Mucosa of rectum (tissue), 2 donors: ENCODE data around the gene CCDC92B.

ENCODE experiments used
- H3K27ac ChIP-seq, 2 donors: one replicate each; pipeline ENCODE4 v1.7.0; 2013; ENCODE audit warnings: inconsistent platforms in 2 of 2, low read depth in 2 of 2, low read length in 2 of 2
- H3K27me3 ChIP-seq, 2 donors: one replicate each; pipeline ENCODE4 v1.7.0; 2013; ENCODE audit warnings: low read length in 2 of 2; ENCODE audit not compliant: control insufficient read depth in 2 of 2, insufficient read depth in 2 of 2
- H3K36me3 ChIP-seq, 2 donors: one replicate each; pipeline ENCODE4 v1.7.0; 2013; ENCODE audit warnings: low read length in 2 of 2; ENCODE audit not compliant: control insufficient read depth in 2 of 2, insufficient read depth in 2 of 2
- H3K4me1 ChIP-seq, 2 donors: one replicate each; pipeline ENCODE4 v1.7.0; 2013; ENCODE audit warnings: low read length in 2 of 2, mild to moderate bottlenecking in 1 of 2; ENCODE audit not compliant: control insufficient read depth in 2 of 2, insufficient read depth in 2 of 2
- H3K4me3 ChIP-seq, 2 donors: one replicate each; pipeline ENCODE4 v1.7.0; 2013; ENCODE audit warnings: low read length in 2 of 2
- H3K9ac ChIP-seq, 2 donors: one replicate each; pipeline ENCODE4 v1.7.0; 2013; ENCODE audit warnings: low read length in 2 of 2, low read depth in 1 of 2, mild to moderate bottlenecking in 1 of 2
- H3K9me3 ChIP-seq, 2 donors: one replicate each; pipeline ENCODE4 v1.7.0; 2013; ENCODE audit warnings: low read length in 2 of 2; ENCODE audit not compliant: control insufficient read depth in 2 of 2
- donor health status: healthy.
- donor health status: Normal muscosa, but diverticular disease.

Gene CCDC92B

DNA sequence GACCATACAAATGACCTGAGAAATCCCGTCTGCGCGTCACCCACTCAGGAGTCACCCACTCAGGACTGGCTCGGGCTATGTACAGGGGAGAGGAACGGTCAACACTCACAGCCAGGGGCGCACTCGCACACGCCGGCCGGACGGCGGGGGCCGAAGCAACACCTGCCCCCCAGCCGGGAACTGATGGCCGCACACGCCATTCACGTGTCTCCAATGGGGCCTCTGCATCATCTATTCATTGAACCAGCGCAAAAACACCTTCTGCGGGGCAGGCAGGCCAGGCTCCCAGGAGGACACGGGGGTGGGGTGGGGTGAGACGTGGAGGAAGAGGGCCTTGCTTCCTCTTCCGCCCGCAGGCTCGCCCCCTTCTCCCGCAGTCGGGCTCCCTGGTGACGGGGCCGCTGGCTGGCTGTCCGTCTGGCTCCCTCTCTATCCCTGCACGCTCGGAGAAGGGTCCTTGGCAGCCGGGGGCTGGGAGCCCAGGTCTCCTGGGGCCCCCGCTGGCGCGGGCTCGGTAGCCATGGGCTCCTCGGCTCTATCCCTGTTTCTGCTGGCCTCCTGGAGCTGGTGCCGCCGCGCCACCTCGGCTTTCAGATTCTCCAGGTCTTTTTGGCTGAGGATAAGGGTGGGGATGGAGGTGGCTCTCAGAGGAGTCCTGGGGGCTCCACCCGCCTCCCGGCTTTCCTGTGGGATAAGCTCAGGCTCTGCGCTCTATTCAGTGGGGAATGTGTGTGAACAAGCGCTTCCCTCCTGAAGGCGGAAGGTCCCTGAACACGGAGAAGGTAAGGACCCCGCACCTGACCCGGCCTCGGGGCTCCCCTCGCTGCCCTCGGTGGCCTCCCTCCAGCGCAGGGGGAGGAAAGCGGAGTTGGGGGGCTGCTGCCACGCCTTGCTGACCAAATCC, 59.0 kb downstream of the CCDC92B start:
- H3K9me3 ChIP-seq, result no peaks in the 10 kb centered on the region
- H3K4me3 ChIP-seq, result no peak overlapping the region
- no peaks in the 10 kb centered on the region for H3K4me1 ChIP-seq
- H3K36me3 ChIP-seq, result peaks cover 28 to 35% of the 10 kb centered on the region in 2 donors
- no peak overlapping the region for H3K27ac ChIP-seq
- no peak overlapping the region for H3K9ac ChIP-seq
- H3K27me3 ChIP-seq, result no peaks in the 10 kb centered on the region

DNA sequence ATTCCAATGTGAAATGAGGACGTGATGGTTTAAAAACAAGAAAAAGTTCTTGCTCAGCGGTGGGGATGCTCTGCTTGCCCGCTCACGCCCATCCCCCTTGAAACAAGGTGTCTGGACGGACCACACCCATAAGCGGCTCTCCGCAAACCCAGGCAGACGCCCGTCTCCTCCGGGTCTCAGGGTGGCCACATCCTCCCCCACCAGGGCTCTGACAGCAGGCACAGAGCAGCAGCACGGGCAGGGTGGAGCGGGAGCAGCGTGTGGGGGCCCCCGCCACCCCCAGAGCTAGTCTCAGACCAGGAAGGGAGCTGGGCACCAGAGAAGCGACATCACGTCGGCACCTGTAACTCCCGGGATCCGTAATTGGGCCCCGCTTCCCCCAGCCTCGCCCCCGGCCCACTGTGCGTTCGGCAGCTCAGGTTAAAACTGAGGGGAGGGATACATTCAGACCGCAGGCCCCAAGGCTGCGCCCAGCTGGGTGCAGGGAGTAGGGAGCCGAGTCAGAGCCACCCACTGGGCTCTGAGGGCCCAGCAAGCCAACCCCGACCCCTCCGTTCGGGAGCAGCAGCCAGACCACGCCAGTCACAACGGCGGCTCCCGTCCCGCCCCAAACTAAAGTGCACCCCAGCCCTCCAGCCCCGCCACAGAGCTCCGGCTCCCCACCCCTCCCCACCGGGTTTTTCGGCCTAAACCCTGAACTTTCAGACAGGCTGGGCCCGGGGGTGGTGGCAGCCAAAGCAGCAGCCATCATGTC, 59.9 kb downstream of the CCDC92B start:
- Histone ChIP-seq H3K36me3 (peaks cover 24 to 29% of the 10 kb centered on the region in 2 donors), H3K9me3 (no peaks in the 10 kb centered on the region), H3K4me3 (no peak overlapping the region), H3K4me1 (no peaks in the 10 kb centered on the region), H3K27ac (no peak overlapping the region), H3K9ac (no peak overlapping the region), H3K27me3 (no peaks in the 10 kb centered on the region)

DNA sequence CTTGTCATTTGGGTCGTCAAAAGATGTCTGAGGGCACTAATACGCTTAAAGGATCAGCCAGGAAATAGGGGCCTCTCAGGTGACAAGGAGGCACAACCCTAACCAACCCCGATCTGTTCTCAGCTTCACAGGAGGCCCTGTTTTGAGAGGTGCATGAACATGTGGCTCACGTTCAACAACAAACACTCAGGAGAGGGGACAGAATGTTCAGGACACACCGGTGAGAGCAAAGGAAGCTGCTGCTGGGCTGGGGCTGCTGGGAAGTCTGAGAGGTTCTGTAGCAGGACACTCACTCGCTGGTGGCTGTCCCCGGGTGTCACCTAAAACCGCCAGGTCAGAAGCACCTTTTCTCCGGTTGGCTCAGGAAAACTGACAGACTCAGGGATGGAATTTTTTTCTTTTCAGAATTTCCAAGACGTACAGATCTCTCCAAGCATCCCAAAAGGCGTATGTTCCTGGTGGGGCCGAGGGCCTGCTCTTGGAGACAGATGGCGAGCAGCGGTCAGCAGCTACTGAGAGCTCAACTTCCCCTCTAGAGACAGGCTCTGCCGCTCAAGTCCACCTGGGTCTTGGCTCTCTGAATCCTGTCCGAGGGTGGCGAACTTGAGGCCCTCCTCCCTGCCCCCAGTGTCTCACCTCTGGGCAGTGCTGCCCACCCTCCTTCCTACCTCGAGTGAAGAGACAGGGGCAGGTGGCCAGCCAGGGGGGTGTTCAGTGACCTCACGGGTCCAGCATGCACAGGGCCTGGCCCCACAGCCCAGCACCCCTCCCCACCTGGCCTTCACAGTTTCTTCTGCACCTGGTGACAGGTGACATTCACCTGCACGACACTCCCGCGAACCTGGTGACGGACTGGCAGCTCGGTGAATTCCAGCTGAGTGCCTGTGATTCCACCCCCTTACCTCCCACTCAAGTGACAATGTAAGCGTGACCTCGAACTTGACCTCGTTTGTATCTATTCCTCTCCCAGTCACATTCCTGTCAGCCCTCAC, 60.8 kb downstream of the CCDC92B start:
- H3K27ac ChIP-seq, result no peak overlapping the region
- no peaks in the 10 kb centered on the region for H3K27me3 ChIP-seq
- H3K36me3 ChIP-seq, result peaks cover 25 to 28% of the 10 kb centered on the region in 2 donors
- H3K9ac ChIP-seq, result no peak overlapping the region
- H3K9me3 ChIP-seq, result no peaks in the 10 kb centered on the region
- H3K4me1 ChIP-seq, result no peaks in the 10 kb centered on the region
- no peak overlapping the region for H3K4me3 ChIP-seq

DNA sequence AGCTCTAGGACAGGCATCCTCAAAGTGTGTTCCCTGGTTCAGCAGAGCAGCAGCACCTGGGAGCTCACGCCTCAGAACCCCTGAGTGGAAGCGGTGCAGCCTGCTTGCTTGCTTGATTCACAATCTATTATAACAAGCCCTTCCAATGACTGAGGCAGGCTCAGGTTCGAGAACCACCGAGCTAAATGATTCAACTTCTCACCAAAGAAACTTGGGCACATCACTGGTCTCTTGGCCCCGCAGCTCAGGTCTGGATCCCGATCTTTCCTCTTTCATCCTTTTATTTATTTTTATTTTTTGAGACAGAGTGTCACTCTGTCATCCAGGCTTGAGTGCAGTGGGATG, 62.4 kb downstream of the CCDC92B start:
- Histone ChIP-seq H3K27ac (no peak overlapping the region), H3K4me3 (no peak overlapping the region), H3K9me3 (no peaks in the 10 kb centered on the region), H3K36me3 (peaks cover 21 to 25% of the 10 kb centered on the region in 2 donors), H3K27me3 (no peaks in the 10 kb centered on the region), H3K9ac (no peak overlapping the region), H3K4me1 (no peaks in the 10 kb centered on the region)

GRCh38 chr17:2685696-2686095, 63.8 kb downstream of the CCDC92B start:
- peaks cover 29 to 31% of the 10 kb centered on the region in 2 donors for H3K36me3 ChIP-seq
- no peak overlapping the region for H3K4me3 ChIP-seq
- no peaks in the 10 kb centered on the region for H3K4me1 ChIP-seq
- no peak overlapping the region for H3K27ac ChIP-seq
- no peaks in the 10 kb centered on the region for H3K27me3 ChIP-seq
- H3K9ac ChIP-seq, result no peak overlapping the region
- no peaks in the 10 kb centered on the region for H3K9me3 ChIP-seq

DNA sequence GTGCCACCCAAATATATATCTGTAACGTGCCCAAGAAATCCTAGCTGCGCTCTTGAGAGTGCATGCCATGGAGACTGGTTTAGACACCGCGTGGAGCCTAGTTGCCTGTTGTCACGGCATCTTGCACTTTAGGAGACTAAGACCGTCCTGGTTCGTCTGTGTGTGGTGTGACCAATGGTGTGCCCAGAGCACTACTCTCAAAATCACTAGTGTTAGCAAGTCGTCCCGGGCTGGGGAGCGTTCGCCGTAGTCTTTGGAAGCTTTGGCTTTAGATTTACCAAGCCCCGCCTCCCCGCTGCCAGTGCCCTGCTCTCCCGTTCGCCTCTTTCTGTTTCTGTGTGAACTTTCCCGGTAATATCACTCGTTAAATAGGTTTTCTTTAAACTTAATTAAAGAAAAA, 64.9 kb downstream of the CCDC92B start:
- Histone ChIP-seq H3K9ac (no peak overlapping the region), H3K4me1 (no peaks in the 10 kb centered on the region), H3K27me3 (no peaks in the 10 kb centered on the region), H3K36me3 (peaks cover 38 to 39% of the 10 kb centered on the region in 2 donors), H3K9me3 (no peaks in the 10 kb centered on the region), H3K4me3 (no peak overlapping the region), H3K27ac (no peak overlapping the region)

DNA sequence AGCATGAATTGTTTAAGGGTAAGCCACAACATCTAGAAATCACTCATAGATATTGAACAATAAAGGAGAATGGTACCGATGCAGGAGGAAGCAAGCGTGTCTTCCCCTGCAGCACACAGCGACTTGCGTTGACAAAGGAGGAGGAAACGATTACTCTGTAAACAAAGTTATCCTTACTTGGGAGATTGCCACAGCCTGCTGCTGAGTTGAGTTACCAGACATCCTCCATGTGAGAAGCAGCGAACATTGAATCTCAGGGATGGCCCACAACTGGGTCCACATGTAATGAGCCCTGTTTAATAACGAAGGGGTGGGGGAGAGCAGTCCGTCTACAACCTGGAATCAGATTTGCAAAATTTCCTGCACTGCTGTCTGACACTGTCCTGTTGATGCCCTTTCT, 65.5 kb downstream of the CCDC92B start:
- Histone ChIP-seq H3K4me3 (no peak overlapping the region), H3K9ac (no peak overlapping the region), H3K27ac (no peak overlapping the region), H3K4me1 (no peaks in the 10 kb centered on the region), H3K9me3 (no peaks in the 10 kb centered on the region), H3K27me3 (no peaks in the 10 kb centered on the region), H3K36me3 (peaks cover 37 to 43% of the 10 kb centered on the region in 2 donors)

DNA sequence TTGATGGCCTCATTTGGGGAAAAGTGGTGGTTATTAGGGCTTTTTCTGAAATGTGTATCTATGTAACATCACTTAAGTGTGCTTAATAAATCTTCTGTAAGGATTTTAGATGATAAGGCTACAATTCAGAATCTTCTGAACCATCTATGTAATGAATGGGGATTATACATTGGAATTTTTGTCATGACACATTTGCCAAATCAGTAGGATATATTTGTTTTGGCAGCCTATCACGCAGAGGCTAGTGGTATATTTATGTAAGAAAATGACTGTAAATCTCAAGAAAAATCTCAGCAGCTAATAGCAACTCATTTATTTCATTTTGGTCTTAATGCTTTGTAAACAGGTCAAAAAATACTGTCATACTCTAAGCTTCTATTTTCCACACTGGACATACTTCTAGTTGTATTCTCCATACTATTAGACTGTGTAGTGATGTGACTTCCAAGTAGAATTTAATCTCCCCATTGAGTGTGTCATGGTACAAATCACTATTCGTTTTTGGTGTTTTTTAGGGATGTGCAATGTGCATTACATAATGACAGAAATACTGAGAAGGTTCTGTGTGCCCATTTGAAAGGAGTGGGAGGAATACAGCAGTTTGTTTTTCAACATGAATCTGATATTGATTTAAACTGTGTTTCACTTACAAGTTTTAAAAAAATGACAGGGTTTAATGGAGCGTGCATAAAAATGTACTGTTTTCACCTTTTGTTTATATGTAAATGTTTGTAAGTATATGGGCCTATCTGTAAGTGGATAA, 67.1 kb downstream of the CCDC92B start:
- Histone ChIP-seq H3K4me3 (no peak overlapping the region), H3K36me3 (peaks cover 44 to 47% of the 10 kb centered on the region in 2 donors), H3K4me1 (no peaks in the 10 kb centered on the region), H3K9ac (no peak overlapping the region), H3K27ac (no peak overlapping the region), H3K27me3 (no peaks in the 10 kb centered on the region), H3K9me3 (no peaks in the 10 kb centered on the region)

DNA sequence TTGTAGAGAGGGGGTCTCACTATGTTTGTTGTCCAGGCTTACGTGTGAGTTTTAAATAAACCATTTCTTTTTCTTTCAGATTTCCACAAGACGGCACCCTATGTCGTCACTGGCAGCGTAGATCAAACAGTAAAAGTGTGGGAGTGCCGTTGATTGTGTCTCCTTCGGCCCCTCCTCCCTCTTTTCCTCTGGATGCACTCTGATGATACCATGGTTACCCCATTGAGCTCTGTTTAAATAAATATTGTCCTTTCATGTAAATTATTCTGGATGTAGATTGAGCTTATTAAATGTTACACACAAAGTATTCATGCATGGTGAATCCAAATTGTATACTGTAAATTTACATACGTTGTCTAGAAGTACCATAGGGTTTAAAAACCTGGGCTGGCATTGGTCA, 67.8 kb downstream of the CCDC92B start:
- Histone ChIP-seq H3K4me3 (no peak overlapping the region), H3K9me3 (no peaks in the 10 kb centered on the region), H3K27ac (no peak overlapping the region)

More for the DNA sequence above, 67.8 kb downstream of the CCDC92B start:
- H3K27me3 ChIP-seq, result no peaks in the 10 kb centered on the region
- H3K9ac ChIP-seq, result no peak overlapping the region
- H3K4me1 ChIP-seq, result no peaks in the 10 kb centered on the region
- peaks cover 47 to 51% of the 10 kb centered on the region in 2 donors for H3K36me3 ChIP-seq
